Mononuclear cell (primary cell): ENCODE results near the gene GDF15. TPM values are rescaled to one million over a fixed set of nuclear protein-coding genes. Genes with fewer than 3 reads are reported as not detected.

Experiments used
- H3K27me3 ChIP-seq: 2 replicates; pipeline ENCODE4 v1.6.0; 2011; ENCODE audit warnings: low read length, control low read depth; ENCODE audit not compliant: insufficient read depth
- H3K4me1 ChIP-seq: 2 replicates; pipeline ENCODE4 v1.5.1; 2011; ENCODE audit warnings: mild to moderate bottlenecking, low read length, control low read depth; ENCODE audit not compliant: insufficient read depth
- H3K4me3 ChIP-seq: 2 replicates; pipeline ENCODE4 v1.5.1; 2011; ENCODE audit warnings: mild to moderate bottlenecking, low read length, moderate library complexity
- H3K9me3 ChIP-seq: 2 replicates; pipeline ENCODE4 v1.5.1; 2011; ENCODE audit warnings: low read depth, mild to moderate bottlenecking, control low read depth, low read length
- total RNA-seq: library from RNA; depleted of rRNA; stranded (reverse); fragments of >200 nt; gene quantifications from one replicate; pipeline ENCODE4 v1.2.3, GENCODE V29; 2012

Gene GDF15
- total RNA-seq, 1 donor, result not detected

DNA sequence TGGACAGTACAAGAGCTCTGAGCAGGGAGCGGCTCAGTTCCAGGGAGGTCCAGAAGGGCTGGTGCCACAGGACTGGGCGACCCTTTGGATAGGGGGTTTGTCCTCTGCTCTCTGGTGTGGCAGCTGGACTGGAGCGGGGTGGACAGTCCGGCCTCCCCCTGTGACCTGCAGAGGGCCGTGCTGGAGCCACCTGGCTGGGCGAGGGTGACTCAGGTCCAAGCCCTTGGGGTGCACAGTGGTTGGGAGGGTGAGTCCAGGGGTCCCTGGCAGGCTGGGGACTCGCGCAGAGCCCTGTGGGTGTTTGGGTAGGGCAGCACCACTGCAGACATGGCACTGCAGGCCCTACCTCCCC, 40.4 kb downstream of the GDF15 start:
- Histone ChIP-seq H3K9me3 (no peaks in the 10 kb centered on the region), H3K4me3 (no peak overlapping the region), H3K4me1 (peaks cover 51% of the 10 kb centered on the region), H3K27me3 (no peaks in the 10 kb centered on the region)

DNA sequence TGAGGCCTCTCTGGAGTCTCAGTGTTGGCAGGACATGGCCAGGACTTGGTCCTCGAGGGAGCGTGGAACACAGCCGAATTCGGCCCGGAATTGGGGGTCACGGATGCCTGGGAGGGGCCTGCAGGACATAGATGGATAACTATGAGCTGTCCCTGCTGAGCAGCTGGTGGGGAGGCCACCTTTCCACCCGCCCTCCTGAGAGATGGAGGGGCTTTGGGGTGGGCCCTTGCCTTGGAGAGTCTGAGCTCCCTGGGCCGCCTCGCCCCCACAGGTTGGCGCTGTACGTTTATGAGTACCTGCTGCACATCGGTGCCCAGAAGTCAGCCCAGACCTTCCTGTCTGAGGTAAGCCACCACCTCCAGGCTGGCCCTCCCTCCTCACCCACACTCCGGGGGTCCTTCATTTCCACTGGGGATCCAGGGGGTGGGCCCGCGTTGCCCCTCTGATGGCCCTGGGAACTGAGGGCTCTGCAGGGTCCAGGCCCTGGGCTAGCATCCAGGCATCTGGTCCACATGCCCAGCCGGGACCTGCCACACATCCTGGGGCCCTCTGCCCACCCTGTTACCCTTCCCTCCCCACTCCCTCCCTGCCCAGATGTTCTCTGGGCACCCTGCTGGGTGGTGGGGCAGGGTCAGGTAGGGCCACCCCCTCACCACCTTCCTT, 41.3 kb downstream of the GDF15 start:
- H3K9me3 ChIP-seq, result no peaks in the 10 kb centered on the region
- H3K4me3 ChIP-seq, result no peak overlapping the region
- H3K27me3 ChIP-seq, result no peaks in the 10 kb centered on the region
- peaks cover 43% of the 10 kb centered on the region for H3K4me1 ChIP-seq

DNA sequence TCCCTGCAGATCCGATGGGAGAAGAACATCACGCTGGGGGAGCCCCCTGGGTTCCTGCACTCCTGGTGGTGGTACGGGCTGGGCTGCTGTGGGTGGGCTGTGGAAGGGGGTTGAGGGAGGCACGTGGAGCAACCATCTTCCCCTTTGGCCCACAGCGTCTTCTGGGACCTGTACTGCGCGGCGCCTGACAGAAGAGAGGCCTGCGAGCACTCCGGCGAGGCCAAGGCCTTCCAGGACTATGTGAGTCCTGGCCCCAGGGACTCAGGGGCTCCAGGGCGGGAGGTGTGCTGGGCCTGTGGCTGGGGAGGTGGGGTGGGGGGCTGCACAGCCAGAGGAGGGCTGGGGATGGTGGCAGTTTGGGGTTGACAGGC, 41.8 kb downstream of the GDF15 start:
- Histone ChIP-seq H3K9me3 (no peaks in the 10 kb centered on the region), H3K4me3 (no peak overlapping the region), H3K4me1 (peaks cover 41% of the 10 kb centered on the region), H3K27me3 (no peaks in the 10 kb centered on the region)

DNA sequence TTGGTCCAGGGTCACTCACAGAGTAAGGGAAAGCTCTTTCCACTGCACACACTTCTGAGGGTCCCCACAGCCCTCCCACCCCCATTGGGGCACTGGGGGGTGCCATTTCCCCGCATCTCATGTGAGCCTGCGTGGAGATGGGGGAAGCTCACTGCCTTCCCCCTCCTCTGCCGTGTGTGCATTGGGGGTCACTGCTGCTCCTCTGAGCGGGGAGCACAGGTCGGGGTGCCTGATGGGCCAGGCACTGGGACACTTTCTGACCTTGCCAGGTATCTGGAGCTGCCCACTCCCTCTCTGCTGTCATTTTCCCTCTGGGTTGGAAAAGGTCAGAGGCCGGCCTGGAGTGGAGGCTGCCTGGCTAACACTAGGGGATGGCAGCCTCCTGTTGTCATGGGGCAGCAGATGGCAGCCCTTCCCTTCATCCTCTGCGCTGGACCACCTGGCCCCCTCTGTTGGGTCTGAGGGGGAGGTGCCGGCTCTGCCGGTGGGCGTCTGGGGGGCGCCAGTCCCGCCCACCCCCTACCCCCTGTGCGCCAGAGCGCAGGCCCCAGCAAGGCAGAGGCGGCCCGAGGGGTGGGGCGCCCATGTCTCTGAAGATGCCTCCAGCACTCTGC, 42.3 kb downstream of the GDF15 start:
- Histone ChIP-seq H3K9me3 (no peaks in the 10 kb centered on the region), H3K4me1 (peaks cover 41% of the 10 kb centered on the region), H3K4me3 (no peak overlapping the region), H3K27me3 (no peaks in the 10 kb centered on the region)

DNA sequence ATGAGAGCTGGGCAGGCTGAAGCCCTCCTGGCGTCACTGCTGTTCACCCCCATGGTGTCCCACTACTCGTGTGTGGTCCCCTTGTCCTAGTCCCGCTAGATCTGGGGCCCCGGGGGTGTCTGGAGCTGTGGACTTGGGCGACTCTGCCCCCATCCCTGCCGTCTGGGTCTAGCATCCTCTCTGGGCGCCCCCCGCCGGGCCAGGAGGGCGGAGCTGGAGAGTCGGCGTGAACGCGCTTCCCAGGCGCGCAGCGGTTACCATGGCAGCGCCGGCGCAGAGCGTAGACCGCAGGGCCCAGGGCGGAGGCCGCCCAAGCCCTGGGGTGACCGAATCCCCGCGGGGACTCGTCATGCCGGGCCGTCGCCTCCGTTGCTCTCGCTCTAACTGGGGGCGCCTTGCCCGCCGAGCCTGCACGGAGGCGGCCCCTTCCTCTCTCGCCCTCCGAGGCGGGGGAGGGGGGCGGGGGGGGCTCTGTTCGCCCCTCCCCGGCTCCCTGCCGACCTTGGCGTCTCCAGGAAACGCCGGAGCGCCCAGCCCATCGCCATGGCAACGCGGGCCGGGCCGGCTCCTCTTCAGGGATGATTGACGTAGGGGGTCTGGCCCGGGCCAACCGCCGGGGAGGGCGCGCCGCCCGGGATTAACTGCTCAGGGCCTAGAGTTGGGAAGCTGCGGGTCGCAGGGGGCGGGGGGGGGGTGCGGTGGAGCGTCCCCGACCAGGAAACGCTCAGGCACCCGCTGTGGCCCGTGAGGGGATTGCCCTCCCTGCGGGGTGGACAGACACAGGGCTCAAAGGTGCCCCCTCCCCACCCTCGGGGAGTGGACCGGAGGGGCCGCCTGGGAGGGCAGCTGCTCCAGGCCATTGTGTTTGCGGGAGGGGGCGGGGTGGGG, 43.1 kb downstream of the GDF15 start:
- no peaks in the 10 kb centered on the region for H3K9me3 ChIP-seq
- H3K4me3 ChIP-seq, result peak overlapping the region; percentile 26
- no peaks in the 10 kb centered on the region for H3K27me3 ChIP-seq
- peaks cover 36% of the 10 kb centered on the region for H3K4me1 ChIP-seq

DNA sequence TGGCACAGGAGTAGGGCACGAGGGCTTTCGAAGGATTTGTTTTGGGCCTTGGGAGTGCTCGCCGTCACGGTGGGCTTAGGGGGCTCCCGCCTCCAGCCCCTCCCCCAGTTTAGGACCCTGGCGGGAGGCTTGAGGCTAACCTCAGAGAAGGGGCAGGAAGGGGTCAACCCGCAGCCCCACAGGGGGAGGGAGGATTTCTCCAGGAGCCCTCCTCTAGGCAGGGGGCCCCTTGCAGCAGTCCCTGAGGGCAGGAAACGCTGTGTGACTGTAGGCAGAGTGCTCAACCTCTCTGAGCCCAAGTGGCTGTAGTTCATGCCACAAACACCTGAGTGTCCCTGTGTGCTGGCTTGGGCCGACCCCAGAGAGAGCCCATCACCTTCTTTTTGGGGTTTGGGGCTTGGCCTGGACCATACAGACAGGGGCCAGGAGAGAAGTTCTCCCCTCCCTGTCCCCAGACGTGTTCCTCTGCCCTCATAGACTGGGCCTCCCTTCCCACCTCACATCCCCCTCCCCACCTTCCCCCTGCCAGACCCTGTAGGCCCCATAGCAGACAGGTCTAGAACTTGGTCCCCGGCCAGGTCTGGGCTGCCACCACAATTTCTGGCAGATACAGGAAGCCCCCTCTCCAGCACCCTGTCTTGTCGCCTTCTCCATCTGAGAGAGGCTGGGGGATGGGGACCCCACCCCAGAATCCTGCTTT, 43.9 kb downstream of the GDF15 start:
- Histone ChIP-seq H3K4me3 (no peak overlapping the region), H3K27me3 (no peaks in the 10 kb centered on the region), H3K4me1 (peaks cover 37% of the 10 kb centered on the region), H3K9me3 (no peaks in the 10 kb centered on the region)

DNA sequence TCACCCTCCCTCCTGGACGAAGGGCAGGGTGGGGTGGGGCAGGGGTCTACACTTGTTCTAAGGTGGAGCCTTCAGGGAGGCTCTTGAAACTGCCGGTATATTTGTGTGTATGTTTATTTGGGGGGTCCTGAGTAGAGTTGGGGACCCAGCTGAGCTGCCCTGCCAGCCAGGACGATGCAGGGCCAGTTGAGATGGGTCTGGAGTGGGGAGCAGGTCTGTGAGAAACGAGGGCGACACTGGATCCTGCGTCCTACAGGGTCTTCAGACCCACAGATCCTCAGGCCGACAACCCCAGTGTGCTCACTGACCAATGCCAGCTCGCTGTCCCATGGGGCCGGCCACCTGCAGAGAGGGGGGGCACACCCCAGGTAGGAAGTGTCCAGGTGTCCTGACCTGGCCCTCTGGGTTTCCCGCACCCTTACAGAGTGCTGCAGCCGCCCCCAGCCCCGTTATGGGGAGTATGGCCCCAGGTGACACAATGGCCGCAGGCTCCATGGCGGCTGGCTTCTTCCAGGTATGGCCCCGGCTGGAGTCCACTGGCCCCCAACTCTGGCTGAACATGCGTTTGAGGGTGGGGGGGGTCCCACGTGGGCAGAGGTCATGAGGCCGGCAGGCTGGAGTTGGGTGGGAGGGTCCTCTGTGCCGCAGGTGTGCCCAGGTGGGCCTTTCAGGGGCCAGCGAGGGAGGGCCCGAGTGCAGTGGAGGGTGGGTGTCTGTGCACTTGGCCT, 44.6 kb downstream of the GDF15 start:
- Histone ChIP-seq H3K4me1 (peaks cover 37% of the 10 kb centered on the region), H3K4me3 (no peak overlapping the region), H3K27me3 (no peaks in the 10 kb centered on the region), H3K9me3 (no peaks in the 10 kb centered on the region)

DNA sequence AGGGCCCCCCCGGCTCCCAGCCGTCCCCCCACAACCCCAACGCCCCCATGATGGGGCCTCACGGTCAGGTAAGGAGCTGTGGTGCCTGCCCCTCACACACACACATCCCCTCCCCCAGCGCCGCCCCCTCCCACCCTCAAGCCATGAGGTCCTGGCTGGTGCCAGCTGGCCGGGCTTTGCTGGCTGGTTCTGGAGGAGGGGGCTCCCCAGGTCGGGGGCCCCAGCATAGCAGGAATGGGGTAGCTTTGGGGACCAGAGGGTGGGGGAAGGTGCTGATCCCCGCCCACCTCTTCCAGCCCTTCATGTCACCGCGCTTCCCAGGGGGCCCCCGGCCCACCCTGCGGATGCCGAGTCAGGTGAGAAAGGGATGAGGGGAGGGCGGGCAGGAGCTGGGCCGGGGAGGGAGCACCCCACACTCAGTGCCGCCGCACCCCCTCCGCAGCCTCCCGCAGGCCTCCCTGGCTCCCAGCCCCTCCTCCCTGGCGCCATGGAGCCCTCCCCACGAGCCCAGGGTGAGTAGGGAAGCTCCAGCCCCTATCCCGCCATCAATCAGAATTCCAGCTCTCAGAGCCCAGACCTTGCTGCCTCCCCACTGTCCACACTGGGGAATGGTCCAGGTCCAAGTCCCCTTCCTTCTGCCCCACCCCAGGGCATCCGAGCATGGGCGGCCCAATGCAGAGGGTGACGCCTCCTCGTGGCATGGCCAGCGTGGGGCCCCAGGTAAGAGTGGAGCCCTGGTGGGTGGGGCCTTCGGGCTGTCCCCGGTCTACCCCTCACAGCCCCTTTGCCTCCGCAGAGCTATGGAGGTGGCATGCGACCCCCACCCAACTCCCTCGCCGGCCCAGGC, 45.6 kb downstream of the GDF15 start:
- Histone ChIP-seq H3K4me1 (peaks cover 44% of the 10 kb centered on the region), H3K4me3 (no peak overlapping the region), H3K9me3 (no peaks in the 10 kb centered on the region), H3K27me3 (no peaks in the 10 kb centered on the region)

DNA sequence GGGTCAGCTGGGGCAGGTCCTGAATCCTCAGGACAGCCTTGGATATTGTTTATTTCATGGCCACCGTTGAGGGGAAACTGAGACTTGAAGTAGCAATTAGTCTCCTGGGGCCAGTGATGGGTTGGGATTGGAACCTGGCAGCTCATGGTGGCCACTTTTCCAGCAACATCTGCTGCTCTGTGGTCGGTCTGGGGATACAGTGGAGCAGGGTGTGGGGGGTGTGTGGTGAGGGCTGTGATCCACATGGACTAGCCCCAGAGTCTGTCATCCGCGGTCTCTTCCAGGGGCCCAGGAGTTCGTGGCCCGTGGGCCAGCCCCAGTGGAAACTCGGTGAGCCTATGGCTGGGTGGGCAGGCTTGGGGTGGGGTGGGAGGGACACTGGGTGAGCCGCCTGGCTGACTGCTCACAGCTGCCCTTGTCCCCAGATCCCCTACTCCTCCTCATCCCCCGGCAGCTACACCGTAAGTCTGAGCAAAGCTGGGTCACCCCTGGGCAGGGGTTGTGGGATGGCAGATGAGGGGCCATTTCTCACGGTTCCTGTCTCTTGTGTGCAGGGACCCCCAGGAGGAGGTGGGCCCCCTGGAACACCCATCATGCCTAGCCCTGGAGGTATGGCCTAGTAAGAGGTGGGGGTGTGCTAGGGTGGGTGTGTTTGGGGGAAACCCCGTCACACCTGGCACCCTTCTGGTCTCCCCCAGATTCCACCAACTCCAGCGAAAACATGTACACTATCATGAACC, 46.5 kb downstream of the GDF15 start:
- H3K27me3 ChIP-seq, result no peaks in the 10 kb centered on the region
- H3K4me1 ChIP-seq, result peaks cover 50% of the 10 kb centered on the region
- peak overlapping the region; percentile 33 for H3K4me3 ChIP-seq
- no peaks in the 10 kb centered on the region for H3K9me3 ChIP-seq

DNA sequence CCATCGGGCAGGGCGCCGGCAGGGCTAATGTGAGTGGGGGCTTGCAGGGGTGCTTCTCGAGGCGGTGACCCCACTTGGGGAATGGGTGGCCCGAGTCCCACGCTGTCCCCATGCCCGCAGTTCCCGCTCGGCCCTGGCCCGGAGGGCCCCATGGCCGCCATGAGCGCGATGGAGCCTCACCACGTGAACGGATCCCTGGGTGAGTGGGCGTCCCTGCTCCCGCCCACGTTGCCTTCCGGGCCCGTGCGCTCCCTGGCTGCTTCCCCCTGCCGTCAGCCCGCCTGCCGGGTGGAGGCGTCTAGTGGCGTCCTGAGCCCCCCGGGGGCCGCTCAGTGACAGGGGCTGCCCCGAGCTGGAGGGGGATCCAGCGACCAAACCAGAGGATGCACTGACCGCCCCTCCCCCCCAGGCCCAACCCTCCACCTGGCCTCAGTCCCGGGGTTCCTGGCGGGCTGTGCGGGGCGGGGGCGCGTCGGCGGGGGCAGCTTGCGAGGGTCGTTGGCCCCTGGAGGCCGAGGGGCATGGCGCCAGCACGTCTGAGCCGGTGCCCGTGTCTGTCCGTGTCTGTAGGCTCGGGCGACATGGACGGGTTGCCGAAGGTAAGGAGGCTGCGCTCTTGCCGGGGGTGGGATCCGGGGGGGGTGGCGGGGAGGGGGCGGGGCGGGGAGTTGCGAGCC, 47.2 kb downstream of the GDF15 start:
- H3K27me3 ChIP-seq, result no peaks in the 10 kb centered on the region
- H3K4me3 ChIP-seq, result peak overlapping the region; percentile 33
- H3K9me3 ChIP-seq, result no peaks in the 10 kb centered on the region
- peaks cover 56% of the 10 kb centered on the region for H3K4me1 ChIP-seq

DNA sequence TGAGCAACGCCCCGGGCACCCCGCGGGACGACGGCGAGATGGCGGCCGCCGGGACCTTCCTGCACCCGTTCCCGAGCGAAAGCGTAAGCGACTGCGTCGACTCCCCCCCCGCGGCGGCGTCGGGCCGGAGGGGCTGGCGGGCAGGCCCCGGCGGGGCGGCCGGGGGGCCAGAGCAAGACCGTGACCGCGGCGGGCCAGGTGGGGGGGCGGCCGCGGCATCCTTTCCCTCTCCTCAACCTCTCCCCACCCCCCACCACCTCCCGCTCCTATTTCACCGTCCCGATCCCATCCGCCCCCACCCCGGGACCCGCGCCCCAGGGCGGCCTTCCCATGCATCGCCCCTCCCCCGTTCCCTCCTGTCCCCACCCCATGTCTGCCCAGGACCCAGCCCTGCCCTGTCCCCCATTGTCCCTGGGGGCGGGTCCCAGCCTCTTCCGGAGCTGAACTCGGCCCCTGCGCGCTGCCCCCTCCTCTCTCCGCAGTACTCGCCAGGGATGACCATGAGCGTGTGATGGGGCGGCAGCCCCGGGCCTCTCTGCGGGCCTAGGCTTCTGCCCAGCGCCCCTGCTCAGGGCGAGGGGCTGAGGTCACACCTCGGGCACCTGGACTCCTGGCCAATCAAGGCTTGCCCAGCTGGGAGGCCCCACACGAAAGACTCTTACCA, 47.9 kb downstream of the GDF15 start:
- peaks cover 2% of the 10 kb centered on the region for H3K27me3 ChIP-seq
- H3K9me3 ChIP-seq, result no peaks in the 10 kb centered on the region
- peaks cover 52% of the 10 kb centered on the region for H3K4me1 ChIP-seq
- no peak overlapping the region for H3K4me3 ChIP-seq

DNA sequence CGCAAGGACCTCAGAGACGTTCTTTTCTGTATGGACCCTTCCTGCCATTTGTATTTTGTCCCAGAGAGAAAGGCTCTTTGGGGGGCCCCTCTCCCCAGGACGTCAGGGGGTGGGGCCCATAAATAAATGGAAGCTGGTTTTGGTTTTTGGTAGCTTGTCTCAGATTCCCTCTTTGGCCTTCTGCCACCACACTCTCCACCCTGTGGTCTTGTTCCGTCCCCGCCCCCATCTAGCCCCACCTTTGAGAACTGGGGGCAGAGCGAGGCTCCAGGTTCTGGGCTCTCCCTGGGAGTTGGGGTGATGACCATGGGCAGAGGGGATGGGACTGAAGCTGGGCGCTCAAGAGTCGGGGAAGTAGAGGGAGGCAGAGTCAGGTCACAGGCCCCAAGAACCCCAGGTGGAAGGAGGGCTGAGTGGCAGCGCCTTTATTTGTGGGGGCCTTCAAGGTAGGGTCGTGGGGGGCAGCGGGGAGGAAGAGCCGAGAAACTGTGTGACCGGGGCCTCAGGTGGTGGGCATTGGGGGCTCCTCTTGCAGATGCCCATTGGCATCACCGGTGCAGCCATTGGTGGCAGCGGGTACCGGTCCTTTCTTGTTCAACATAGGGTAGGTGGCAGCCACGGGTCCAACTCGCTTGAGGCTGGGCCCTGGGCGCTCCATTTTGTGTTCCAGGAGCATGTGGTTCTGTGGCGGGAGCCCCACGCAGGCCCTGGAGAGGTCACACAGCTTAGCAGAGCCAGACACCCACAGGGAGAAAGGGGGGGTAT, 48.6 kb downstream of the GDF15 start:
- H3K4me1 ChIP-seq, result peaks cover 46% of the 10 kb centered on the region
- peaks cover 2% of the 10 kb centered on the region for H3K27me3 ChIP-seq
- H3K9me3 ChIP-seq, result no peaks in the 10 kb centered on the region
- no peak overlapping the region for H3K4me3 ChIP-seq
